ENCODE data around the gene POLG. TPM values are rescaled to one million over a fixed set of nuclear protein-coding genes. Genes with fewer than 3 reads are reported as not detected.

The POLG gene
- total RNA-seq, 1 experiment from 2014 or later: 60.3 TPM

DNA sequence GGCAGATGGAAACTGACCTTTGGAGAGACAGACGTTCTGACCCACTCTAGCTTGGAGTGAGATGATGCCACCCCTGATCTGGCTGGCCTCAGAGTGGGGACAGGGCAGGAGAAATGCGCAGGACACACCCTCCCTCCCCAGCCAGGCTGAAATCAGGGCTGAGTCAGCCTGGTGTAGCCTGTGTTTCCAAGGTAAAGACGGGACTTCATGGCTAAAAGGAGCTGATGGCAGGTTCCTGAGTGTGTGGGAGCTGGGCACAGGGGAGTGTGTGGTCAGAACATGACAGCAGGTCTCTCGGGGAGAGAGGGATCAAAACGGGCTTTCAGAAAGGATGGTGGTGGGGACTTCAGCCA, 14.6 kb upstream of the POLG start:
- H3K9me3 ChIP-seq (ENCODE audit: control insufficient read depth, low read depth, low read length): no peaks in the 10 kb centered on the region
- H2AK5ac ChIP-seq (ENCODE audit: insufficient read length, low read length): no peak overlapping the region
- H2AFZ ChIP-seq (ENCODE audit: low read length): no peak overlapping the region
- H3K56ac ChIP-seq (ENCODE audit: insufficient read length, low read depth, low read length): no peak overlapping the region
- Mint-ChIP-seq H3K4me1 (peaks cover 6 to 12% of the 10 kb centered on the region in 2 experiments; a peak in 3 of 4 replicates), H3K27ac (no peak overlapping the region), H3K27me3 (ENCODE audit: low read depth) (peaks cover 61% of the 10 kb centered on the region), H3K36me3 (ENCODE audit: insufficient read depth in 1 of 3, low read depth in 3 of 3) (no peaks in the 10 kb centered on the region), H3K9me3 (no peaks in the 10 kb centered on the region), H3K4me3 (no peak overlapping the region; a peak in 1 of 5 replicates)
- no peak overlapping the region for H3K4me2 ChIP-seq (ENCODE audit: insufficient read depth, insufficient read length, low read length)
- no peaks in the 10 kb centered on the region for H3K4me1 ChIP-seq (ENCODE audit: insufficient read depth, low read length)
- no peak overlapping the region for H4K91ac ChIP-seq (ENCODE audit: insufficient read length, low read depth, low read length)
- no peak overlapping the region; the same call in 1 of the 2 replicates for H3K14ac ChIP-seq (ENCODE audit: insufficient read depth, low read length)
- DNase-seq: no peak
- no peak overlapping the region for H2BK120ac ChIP-seq (ENCODE audit: low read depth, low read length, poor library complexity, severe bottlenecking)
- WGBS (ENCODE audit: extremely low coverage, insufficient read length, low lambda C conversion rate): no CpG with 5 or more reads among the region's 5 CpGs
- no peak overlapping the region for H3K4ac ChIP-seq (ENCODE audit: low read depth, low read length)
- no peaks in the 10 kb centered on the region for H3K23me2 ChIP-seq (ENCODE audit: insufficient read length, low read depth, low read length, poor library complexity, severe bottlenecking)
- H3K79me1 ChIP-seq (ENCODE audit: insufficient read depth, low read depth, low read length, poor library complexity, severe bottlenecking): no peaks in the 10 kb centered on the region
- no peak overlapping the region for H4K8ac ChIP-seq (replicated peaks; ENCODE audit: insufficient read length, low read depth, low read length)
- no peak overlapping the region for H4K5ac ChIP-seq (ENCODE audit: insufficient read length, low read depth, low read length)
- H3K9ac ChIP-seq (ENCODE audit: extremely low read depth, insufficient read length, low read length): no peak overlapping the region
- no peaks in the 10 kb centered on the region; the same call in 1 of the 2 replicates for H3K27me3 ChIP-seq (ENCODE audit: insufficient read depth, low read length)
- no peak overlapping the region for H2BK5ac ChIP-seq (ENCODE audit: insufficient read length, low read length)
- no peak overlapping the region for H3T11ph ChIP-seq (ENCODE audit: low read length)
- no peak overlapping the region for H2BK20ac ChIP-seq (ENCODE audit: low read depth, low read length, poor library complexity, severe bottlenecking)
- H3K23ac ChIP-seq (ENCODE audit: insufficient read length, low read depth, low read length): no peak overlapping the region
- no peaks in the 10 kb centered on the region for H3K79me2 ChIP-seq (ENCODE audit: insufficient read depth, low read length)
- no peaks in the 10 kb centered on the region for H4K20me1 ChIP-seq (ENCODE audit: control insufficient read depth, insufficient read depth, insufficient read length)
- H2BK15ac ChIP-seq (ENCODE audit: low read depth, low read length): no peak overlapping the region
- H3K18ac ChIP-seq (ENCODE audit: insufficient read length, low read depth, low read length): no peak overlapping the region
- TF ChIP-seq, protein P1, sequence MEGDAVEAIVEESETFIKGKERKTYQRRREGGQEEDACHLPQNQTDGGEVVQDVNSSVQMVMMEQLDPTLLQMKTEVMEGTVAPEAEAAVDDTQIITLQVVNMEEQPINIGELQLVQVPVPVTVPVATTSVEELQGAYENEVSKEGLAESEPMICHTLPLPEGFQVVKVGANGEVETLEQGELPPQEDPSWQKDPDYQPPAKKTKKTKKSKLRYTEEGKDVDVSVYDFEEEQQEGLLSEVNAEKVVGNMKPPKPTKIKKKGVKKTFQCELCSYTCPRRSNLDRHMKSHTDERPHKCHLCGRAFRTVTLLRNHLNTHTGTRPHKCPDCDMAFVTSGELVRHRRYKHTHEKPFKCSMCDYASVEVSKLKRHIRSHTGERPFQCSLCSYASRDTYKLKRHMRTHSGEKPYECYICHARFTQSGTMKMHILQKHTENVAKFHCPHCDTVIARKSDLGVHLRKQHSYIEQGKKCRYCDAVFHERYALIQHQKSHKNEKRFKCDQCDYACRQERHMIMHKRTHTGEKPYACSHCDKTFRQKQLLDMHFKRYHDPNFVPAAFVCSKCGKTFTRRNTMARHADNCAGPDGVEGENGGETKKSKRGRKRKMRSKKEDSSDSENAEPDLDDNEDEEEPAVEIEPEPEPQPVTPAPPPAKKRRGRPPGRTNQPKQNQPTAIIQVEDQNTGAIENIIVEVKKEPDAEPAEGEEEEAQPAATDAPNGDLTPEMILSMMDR (conservative IDR thresholded peaks at IDR 0.05): no peak
- no peak overlapping the region for H2BK12ac ChIP-seq (ENCODE audit: insufficient read length, low read depth, low read length)
- no peak overlapping the region for H3K27ac ChIP-seq (ENCODE audit: insufficient read length, low read depth, low read length)
